ENCODE measurements around the gene CAMK4. TPM values are rescaled to one million over a fixed set of nuclear protein-coding genes. Genes with fewer than 3 reads are reported as not detected.
"Not testable (repeated sequence)": the region's sequence is repeated elsewhere in the genome, so short reads cannot be mapped to it uniquely, and the experiment has no call there.

The CAMK4 gene
- total RNA-seq, 3 donors from 2014 or later: 35.5 to 49.5 (median 36.9) TPM

GRCh38 chr5:111296570-111296969, 72.4 kb downstream of the CAMK4 start:
- no peaks in the 10 kb centered on the region for H3K27me3 Mint-ChIP-seq (ENCODE audit: low read depth)
- DNase-seq (no peak), ATAC-seq (no peak)
- peaks cover 17% of the 10 kb centered on the region for H3K36me3 Mint-ChIP-seq (ENCODE audit: insufficient read depth)
- H3K4me1 Mint-ChIP-seq (ENCODE audit: low read depth): peaks cover 31% of the 10 kb centered on the region
- no peak overlapping the region for H3K4me3 Mint-ChIP-seq
- H3K9me3 Mint-ChIP-seq: peaks cover 3% of the 10 kb centered on the region

- H3K27me3 Mint-ChIP-seq (ENCODE audit: low read depth): no peaks in the 10 kb centered on the region
- no peak for DNase-seq
- H3K36me3 Mint-ChIP-seq (ENCODE audit: insufficient read depth): peaks cover 19% of the 10 kb centered on the region
- H3K4me3 Mint-ChIP-seq: no peak overlapping the region
- no peak for ATAC-seq
- peaks cover 30% of the 10 kb centered on the region for H3K4me1 Mint-ChIP-seq (ENCODE audit: low read depth)
- H3K9me3 Mint-ChIP-seq: peaks cover 3% of the 10 kb centered on the region
Measured at GRCh38 chr5:111299067-111299481, 74.9 kb downstream of the CAMK4 start.

- Mint-ChIP-seq H3K9me3 (peaks cover 3% of the 10 kb centered on the region), H3K4me1 (ENCODE audit: low read depth) (peaks cover 26% of the 10 kb centered on the region), H3K36me3 (ENCODE audit: insufficient read depth) (peaks cover 19% of the 10 kb centered on the region), H3K27me3 (ENCODE audit: low read depth) (no peaks in the 10 kb centered on the region), H3K4me3 (peak overlapping the region; percentile 30)
- no peak for DNase-seq
- peak; percentile 85 to 89 for ATAC-seq
Measured at GRCh38 chr5:111299831-111300432, 75.7 kb downstream of the CAMK4 start.

- H3K4me1 Mint-ChIP-seq (ENCODE audit: low read depth): peaks cover 20% of the 10 kb centered on the region
- ATAC-seq (no peak), DNase-seq (no peak)
- peaks cover 19% of the 10 kb centered on the region for H3K36me3 Mint-ChIP-seq (ENCODE audit: insufficient read depth)
- H3K4me3 Mint-ChIP-seq: no peak overlapping the region
- H3K9me3 Mint-ChIP-seq: peaks cover 3% of the 10 kb centered on the region
- H3K27me3 Mint-ChIP-seq (ENCODE audit: low read depth): no peaks in the 10 kb centered on the region
Measured at GRCh38 chr5:111301264-111301663, 77.1 kb downstream of the CAMK4 start.

GRCh38 chr5:111302043-111302442, 77.9 kb downstream of the CAMK4 start:
- H3K9me3 Mint-ChIP-seq; H3K27me3 Mint-ChIP-seq (ENCODE audit: low read depth); ATAC-seq; DNase-seq; H3K4me3 Mint-ChIP-seq: not testable (repeated sequence)
- Mint-ChIP-seq H3K4me1 (ENCODE audit: low read depth) (peaks cover 17% of the 10 kb centered on the region), H3K36me3 (ENCODE audit: insufficient read depth) (peaks cover 19% of the 10 kb centered on the region)

GRCh38 chr5:111308951-111309350, 84.8 kb downstream of the CAMK4 start:
- Mint-ChIP-seq H3K4me3 (no peak overlapping the region), H3K27me3 (ENCODE audit: low read depth) (no peaks in the 10 kb centered on the region), H3K36me3 (ENCODE audit: insufficient read depth) (peaks cover 2% of the 10 kb centered on the region), H3K4me1 (ENCODE audit: low read depth) (peaks cover 49% of the 10 kb centered on the region), H3K9me3 (no peaks in the 10 kb centered on the region)
- ATAC-seq (no peak), DNase-seq (no peak)

GRCh38 chr5:111309384-111309783, 85.2 kb downstream of the CAMK4 start:
- H3K4me1 Mint-ChIP-seq (ENCODE audit: low read depth): peaks cover 51% of the 10 kb centered on the region
- DNase-seq (no peak), ATAC-seq (no peak)
- H3K36me3 Mint-ChIP-seq (ENCODE audit: insufficient read depth): peaks cover 2% of the 10 kb centered on the region
- no peak overlapping the region for H3K4me3 Mint-ChIP-seq
- no peaks in the 10 kb centered on the region for H3K9me3 Mint-ChIP-seq
- H3K27me3 Mint-ChIP-seq (ENCODE audit: low read depth): no peaks in the 10 kb centered on the region

GRCh38 chr5:111310711-111311620, 86.8 kb downstream of the CAMK4 start:
- H3K9me3 Mint-ChIP-seq: no peaks in the 10 kb centered on the region
- no peak overlapping the region for H3K4me3 Mint-ChIP-seq
- no peaks in the 10 kb centered on the region for H3K27me3 Mint-ChIP-seq (ENCODE audit: low read depth)
- peaks cover 65% of the 10 kb centered on the region for H3K4me1 Mint-ChIP-seq (ENCODE audit: low read depth)
- DNase-seq (no peak), ATAC-seq (no peak)
- peaks cover 2% of the 10 kb centered on the region for H3K36me3 Mint-ChIP-seq (ENCODE audit: insufficient read depth)

GRCh38 chr5:111311666-111312065, 87.5 kb downstream of the CAMK4 start:
- Mint-ChIP-seq H3K4me3 (no peak overlapping the region), H3K9me3 (no peaks in the 10 kb centered on the region), H3K4me1 (ENCODE audit: low read depth) (peaks cover 71% of the 10 kb centered on the region), H3K36me3 (ENCODE audit: insufficient read depth) (peaks cover 2% of the 10 kb centered on the region), H3K27me3 (ENCODE audit: low read depth) (no peaks in the 10 kb centered on the region)
- DNase-seq (no peak), ATAC-seq (no peak)

- peak; percentile 92 for ATAC-seq
- no peak for DNase-seq
- Mint-ChIP-seq H3K4me3 (no peak overlapping the region), H3K36me3 (ENCODE audit: insufficient read depth) (peaks cover 2% of the 10 kb centered on the region), H3K9me3 (no peaks in the 10 kb centered on the region), H3K4me1 (ENCODE audit: low read depth) (peaks cover 75% of the 10 kb centered on the region), H3K27me3 (ENCODE audit: low read depth) (no peaks in the 10 kb centered on the region)
Measured at GRCh38 chr5:111313017-111313724, 89.0 kb downstream of the CAMK4 start.

- Mint-ChIP-seq H3K4me3 (no peak overlapping the region), H3K4me1 (ENCODE audit: low read depth) (peaks cover 58% of the 10 kb centered on the region), H3K36me3 (ENCODE audit: insufficient read depth) (peaks cover 35% of the 10 kb centered on the region), H3K27me3 (ENCODE audit: low read depth) (no peaks in the 10 kb centered on the region), H3K9me3 (peaks cover 27% of the 10 kb centered on the region)
- ATAC-seq (no peak), DNase-seq (no peak)
Measured at GRCh38 chr5:111320953-111321352, 96.8 kb downstream of the CAMK4 start.

- ATAC-seq: no peak
- H3K27me3 Mint-ChIP-seq (ENCODE audit: low read depth): no peaks in the 10 kb centered on the region
Measured at GRCh38 chr5:111321376-111321775, 97.2 kb downstream of the CAMK4 start.

GRCh38 chr5:111326551-111326950, 102.4 kb downstream of the CAMK4 start:
- Mint-ChIP-seq H3K9me3 (peaks cover 39% of the 10 kb centered on the region), H3K4me3 (no peak overlapping the region), H3K27me3 (ENCODE audit: low read depth) (no peaks in the 10 kb centered on the region), H3K4me1 (ENCODE audit: low read depth) (peaks cover 22% of the 10 kb centered on the region), H3K36me3 (ENCODE audit: insufficient read depth) (peaks cover 42% of the 10 kb centered on the region)
- no peak for ATAC-seq
- DNase-seq: no peak

More at GRCh38 chr5:111321376-111321775, 97.2 kb downstream of the CAMK4 start:
- Mint-ChIP-seq H3K4me1 (ENCODE audit: low read depth) (peaks cover 53% of the 10 kb centered on the region), H3K9me3 (peaks cover 27% of the 10 kb centered on the region), H3K4me3 (no peak overlapping the region), H3K36me3 (ENCODE audit: insufficient read depth) (peaks cover 37% of the 10 kb centered on the region)
- DNase-seq: no peak

- peak; percentile 83 to 84 for ATAC-seq
Measured at GRCh38 chr5:111337133-111337532, 112.9 kb downstream of the CAMK4 start.

More at GRCh38 chr5:111337133-111337532, 112.9 kb downstream of the CAMK4 start:
- no peak for DNase-seq
- Mint-ChIP-seq H3K36me3 (ENCODE audit: insufficient read depth) (no peaks in the 10 kb centered on the region), H3K4me1 (ENCODE audit: low read depth) (peaks cover 76% of the 10 kb centered on the region), H3K27me3 (ENCODE audit: low read depth) (no peaks in the 10 kb centered on the region), H3K9me3 (no peaks in the 10 kb centered on the region), H3K4me3 (no peak overlapping the region)
